Tibial nerve (tissue), 4 donors: Measurements from ENCODE around the gene MECR.
A peak's percentile ranks its signal among the peaks of the same experiment; 100 is the strongest.

Source experiments
- EP300 ChIP-seq, 2 donors: sonication (generic); formaldehyde crosslinking; IDR thresholded peaks; one replicate each; pipeline ENCODE4 v1.6.1; 2017; ENCODE audit warnings: antibody characterized with exemption in 2 of 2, mild to moderate bottlenecking in 1 of 2
- TF ChIP-seq, protein P1 (sequence below), 5 experiments: fragments of 200-600 bp in 3 of 5; fragments of 450-650 bp in 2 of 5; sonication (generic) in 3 of 5; IDR thresholded peaks; one replicate each; pipeline ENCODE4 v1.5.1; 2016 to 2019; ENCODE audit warnings: antibody characterized with exemption in 5 of 5, mild to moderate bottlenecking in 3 of 5, moderate library complexity in 2 of 5

DNA sequence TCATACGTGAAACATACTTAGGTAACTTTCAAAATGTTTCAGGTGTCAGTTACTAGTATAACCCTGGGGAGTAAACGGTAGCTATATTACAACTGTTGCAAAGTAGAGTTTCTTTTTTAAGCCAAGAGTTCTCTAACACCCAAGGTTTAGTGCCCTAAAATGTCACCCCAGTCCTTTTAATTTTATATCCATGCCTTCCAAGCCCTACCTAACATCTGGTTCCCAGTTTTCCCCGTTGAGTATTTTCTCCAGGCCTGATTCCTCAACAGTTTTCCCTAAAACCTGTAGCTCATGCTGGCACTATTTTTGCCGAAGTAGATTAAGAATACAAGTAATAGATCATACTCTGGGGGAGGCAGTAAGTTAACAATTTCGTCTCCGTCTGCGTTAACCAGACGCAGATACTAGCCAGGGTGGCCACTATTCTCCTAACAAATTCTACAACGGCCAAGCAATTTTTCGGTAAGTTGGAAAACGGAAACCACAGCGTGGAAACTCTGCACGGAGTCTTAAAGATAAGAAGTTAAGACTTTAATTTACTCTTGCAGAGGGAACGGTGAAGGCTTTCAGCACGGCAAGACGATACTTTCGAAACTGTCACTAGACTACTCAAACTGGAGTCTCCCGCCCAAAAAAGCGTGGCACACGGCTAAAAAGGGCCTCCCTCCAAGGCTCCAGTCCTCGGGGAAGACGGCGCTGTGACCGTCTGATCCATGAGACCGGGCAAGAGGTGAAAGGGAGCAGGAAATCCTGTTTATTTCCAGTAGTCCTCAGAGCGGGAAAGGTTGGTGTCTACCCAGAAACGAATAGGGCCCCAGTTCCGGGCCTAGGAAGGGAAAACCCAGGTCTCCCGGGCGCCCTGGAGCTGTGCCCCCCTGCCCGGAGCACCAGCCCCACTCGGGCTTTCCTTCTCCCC lies 50.0 kb downstream of the MECR start:
- TF ChIP-seq, protein P1, sequence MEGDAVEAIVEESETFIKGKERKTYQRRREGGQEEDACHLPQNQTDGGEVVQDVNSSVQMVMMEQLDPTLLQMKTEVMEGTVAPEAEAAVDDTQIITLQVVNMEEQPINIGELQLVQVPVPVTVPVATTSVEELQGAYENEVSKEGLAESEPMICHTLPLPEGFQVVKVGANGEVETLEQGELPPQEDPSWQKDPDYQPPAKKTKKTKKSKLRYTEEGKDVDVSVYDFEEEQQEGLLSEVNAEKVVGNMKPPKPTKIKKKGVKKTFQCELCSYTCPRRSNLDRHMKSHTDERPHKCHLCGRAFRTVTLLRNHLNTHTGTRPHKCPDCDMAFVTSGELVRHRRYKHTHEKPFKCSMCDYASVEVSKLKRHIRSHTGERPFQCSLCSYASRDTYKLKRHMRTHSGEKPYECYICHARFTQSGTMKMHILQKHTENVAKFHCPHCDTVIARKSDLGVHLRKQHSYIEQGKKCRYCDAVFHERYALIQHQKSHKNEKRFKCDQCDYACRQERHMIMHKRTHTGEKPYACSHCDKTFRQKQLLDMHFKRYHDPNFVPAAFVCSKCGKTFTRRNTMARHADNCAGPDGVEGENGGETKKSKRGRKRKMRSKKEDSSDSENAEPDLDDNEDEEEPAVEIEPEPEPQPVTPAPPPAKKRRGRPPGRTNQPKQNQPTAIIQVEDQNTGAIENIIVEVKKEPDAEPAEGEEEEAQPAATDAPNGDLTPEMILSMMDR (IDR thresholded peaks at IDR 0.05): no peak
- TF ChIP-seq EP300 (IDR thresholded peaks at IDR 0.05): peak in 1 of 2 donors; percentile 9
